GM19467 (cell line): ENCODE measurements around the gene FGF14.
"Not testable (repeated sequence)": the region's sequence is repeated elsewhere in the genome, so short reads cannot be mapped to it uniquely, and the experiment has no call there.

Experiments used
- ATAC-seq: cut with Tn5 transposase; IDR thresholded peaks from one replicate; pipeline ENCODE4 v1.9.1; 2021; ENCODE audit warnings: mild to moderate bottlenecking, moderate library complexity; ENCODE audit not compliant: unreplicated experiment

The FGF14 gene

GRCh38 chr13:101893021-101893420 is 508.8 kb downstream of the FGF14 start:
- ATAC-seq, result no peak

GRCh38 chr13:101892296-101892695 is 509.6 kb downstream of the FGF14 start:
- ATAC-seq, result no peak

GRCh38 chr13:101881593-101881992 is 520.3 kb downstream of the FGF14 start:
- ATAC-seq, result no peak

GRCh38 chr13:101880581-101880980 is 521.3 kb downstream of the FGF14 start:
- ATAC-seq, result no peak

- no peak for ATAC-seq
Measured at GRCh38 chr13:101876951-101877350, 524.9 kb downstream of the FGF14 start.

GRCh38 chr13:101875717-101876393 is 526.0 kb downstream of the FGF14 start:
- no peak for ATAC-seq

GRCh38 chr13:101875091-101875490 is 526.8 kb downstream of the FGF14 start:
- no peak for ATAC-seq

GRCh38 chr13:101869553-101869952 is 532.3 kb downstream of the FGF14 start:
- peak; percentile 97 for ATAC-seq

GRCh38 chr13:101868585-101869469 is 533.0 kb downstream of the FGF14 start:
- peak; percentile 36 for ATAC-seq

GRCh38 chr13:101866889-101867581 is 534.8 kb downstream of the FGF14 start:
- no peak for ATAC-seq

GRCh38 chr13:101858860-101859259 is 543.0 kb downstream of the FGF14 start:
- ATAC-seq, result no peak

GRCh38 chr13:101846701-101847100 is 555.1 kb downstream of the FGF14 start:
- no peak for ATAC-seq

GRCh38 chr13:101846249-101846648 is 555.6 kb downstream of the FGF14 start:
- no peak for ATAC-seq

- ATAC-seq, result no peak
Measured at GRCh38 chr13:101845245-101846020, 556.4 kb downstream of the FGF14 start.

- ATAC-seq, result no peak
Measured at GRCh38 chr13:101841698-101842097, 560.1 kb downstream of the FGF14 start.

GRCh38 chr13:101838323-101838722 is 563.5 kb downstream of the FGF14 start:
- ATAC-seq, result no peak

GRCh38 chr13:101837778-101838177 is 564.1 kb downstream of the FGF14 start:
- not testable (repeated sequence) for ATAC-seq

- ATAC-seq, result no peak
Measured at GRCh38 chr13:101837288-101837687, 564.6 kb downstream of the FGF14 start.

- ATAC-seq, result no peak
Measured at GRCh38 chr13:101835920-101836319, 565.9 kb downstream of the FGF14 start.

GRCh38 chr13:101833671-101834070 is 568.2 kb downstream of the FGF14 start:
- ATAC-seq, result no peak

GRCh38 chr13:101830035-101830434 is 571.8 kb downstream of the FGF14 start:
- no peak for ATAC-seq
